ENCODE data around the gene CCNQ.

The CCNQ gene

DNA sequence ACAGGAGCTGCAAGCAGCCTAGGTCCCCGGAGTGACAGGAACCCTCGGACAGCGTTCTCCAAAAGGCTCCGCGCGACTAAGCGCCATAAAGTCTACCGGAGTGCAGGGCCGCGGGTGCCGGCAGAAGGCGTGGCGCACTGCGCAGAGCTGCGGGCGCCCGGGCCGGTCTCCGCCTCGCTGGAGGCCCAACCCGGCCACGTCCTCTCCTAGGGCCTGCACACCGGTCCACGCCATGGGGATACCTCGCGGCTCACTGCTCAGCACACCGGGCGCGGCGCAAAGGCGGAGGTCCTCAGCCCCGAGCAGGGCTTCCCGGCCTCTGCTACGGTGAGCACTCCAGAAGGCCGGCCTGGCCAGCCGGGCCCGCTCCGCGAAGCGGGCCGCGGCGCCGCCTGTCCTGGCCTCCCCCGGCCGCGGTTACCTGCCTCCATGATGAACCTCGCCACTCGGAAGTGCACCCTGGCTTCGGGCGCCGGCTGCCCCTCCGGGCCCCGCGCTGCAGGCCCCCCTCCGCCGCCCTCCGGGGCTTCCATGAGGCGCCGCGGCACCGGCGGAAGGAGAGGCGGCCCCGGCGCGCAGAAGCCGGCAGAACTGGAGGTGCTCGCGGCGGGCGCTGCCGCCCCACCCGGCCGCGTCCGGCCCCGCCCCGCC lies at the start of gene CCNQ:
TSS of gene CCNQ (minus strand) at position 599 of the 651 bp plus-strand sequence. CDS start at position 533, 66 bp downstream.
- peak; percentile 65 for DNase-seq (ENCODE audit: low read depth, low spot score)

DNA sequence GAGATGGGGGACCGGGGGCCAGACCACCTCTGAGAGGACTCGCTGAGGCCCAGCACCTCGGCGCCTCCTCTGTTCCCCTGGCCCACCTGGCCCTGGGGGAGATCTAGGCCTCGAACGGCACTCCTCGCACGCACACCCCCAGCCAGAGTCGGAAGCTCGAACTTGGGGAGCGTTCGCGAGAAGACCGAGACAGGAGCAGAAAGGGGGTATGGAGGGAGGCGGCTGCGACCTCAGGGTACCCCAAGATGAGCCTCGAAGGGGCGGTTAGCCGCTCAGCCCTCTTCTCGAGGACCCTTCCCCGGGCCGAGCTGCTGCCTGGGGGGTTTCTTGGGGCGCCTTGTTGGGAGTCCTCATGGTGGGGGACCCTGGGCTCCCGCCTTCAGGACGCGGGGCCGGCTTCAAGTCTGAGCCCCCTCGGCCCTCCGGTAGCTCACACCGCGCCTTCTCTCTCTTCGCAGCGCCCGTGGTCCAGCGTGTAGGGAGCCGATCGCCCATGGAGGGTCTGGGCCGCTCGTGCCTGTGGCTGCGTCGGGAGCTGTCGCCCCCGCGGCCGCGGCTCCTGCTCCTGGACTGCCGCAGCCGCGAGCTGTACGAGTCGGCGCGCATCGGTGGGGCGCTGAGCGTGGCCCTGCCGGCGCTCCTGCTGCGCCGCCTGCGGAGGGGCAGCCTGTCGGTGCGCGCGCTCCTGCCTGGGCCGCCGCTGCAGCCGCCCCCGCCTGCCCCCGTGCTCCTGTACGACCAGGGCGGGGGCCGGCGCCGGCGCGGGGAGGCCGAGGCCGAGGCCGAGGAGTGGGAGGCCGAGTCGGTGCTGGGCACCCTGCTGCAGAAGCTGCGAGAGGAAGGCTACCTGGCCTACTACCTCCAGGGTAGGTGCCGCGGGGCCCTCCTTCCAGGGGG lies 48.8 kb upstream of the CCNQ start:
- DNase-seq (ENCODE audit: low read depth, low spot score) = no peak

DNA sequence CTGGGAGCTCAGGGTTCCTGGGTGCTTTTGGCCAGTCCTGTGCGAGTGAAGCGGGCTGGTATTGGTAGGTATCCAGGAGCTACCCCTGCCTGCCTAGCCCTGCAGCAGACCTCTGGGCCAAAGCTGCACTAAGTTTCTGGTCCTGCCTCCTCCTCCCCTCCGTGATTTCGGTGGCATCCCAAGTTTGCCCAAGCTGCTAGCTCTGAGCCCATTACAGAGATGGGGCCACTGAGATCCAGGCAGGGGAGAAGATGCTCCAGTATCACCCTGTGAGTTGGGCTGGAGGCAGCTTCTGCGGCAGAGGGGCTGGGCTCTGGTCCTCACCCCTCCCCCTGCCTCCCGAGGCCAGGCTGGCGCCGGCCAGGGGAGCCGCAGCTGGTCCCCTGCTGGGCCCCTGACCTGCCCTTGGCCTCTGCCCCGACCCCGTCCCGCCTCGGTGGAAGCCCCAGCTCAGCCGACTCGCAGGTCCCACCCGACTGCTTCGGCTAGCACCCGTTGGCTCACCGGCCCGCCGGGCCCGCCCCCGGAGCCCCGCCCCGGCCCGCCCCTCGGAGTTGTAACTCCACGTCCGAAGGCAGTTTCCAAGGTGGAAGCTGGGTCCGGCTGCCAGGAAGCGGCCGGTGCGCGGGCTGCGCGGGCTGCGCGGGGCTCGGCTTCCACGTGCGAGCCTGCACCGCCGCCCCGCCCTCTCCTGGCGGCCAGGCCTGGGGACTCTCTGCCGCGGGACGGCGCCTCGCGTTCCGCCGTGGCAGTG lies 47.9 kb upstream of the CCNQ start, which contains the start of gene DUSP9:
TSS of gene DUSP9 (plus strand) at position 584 of the 754 bp plus-strand sequence. CDS start 751 bp downstream, outside the sequence.
- peak; percentile 58 for DNase-seq (ENCODE audit: low read depth, low spot score)

DNA sequence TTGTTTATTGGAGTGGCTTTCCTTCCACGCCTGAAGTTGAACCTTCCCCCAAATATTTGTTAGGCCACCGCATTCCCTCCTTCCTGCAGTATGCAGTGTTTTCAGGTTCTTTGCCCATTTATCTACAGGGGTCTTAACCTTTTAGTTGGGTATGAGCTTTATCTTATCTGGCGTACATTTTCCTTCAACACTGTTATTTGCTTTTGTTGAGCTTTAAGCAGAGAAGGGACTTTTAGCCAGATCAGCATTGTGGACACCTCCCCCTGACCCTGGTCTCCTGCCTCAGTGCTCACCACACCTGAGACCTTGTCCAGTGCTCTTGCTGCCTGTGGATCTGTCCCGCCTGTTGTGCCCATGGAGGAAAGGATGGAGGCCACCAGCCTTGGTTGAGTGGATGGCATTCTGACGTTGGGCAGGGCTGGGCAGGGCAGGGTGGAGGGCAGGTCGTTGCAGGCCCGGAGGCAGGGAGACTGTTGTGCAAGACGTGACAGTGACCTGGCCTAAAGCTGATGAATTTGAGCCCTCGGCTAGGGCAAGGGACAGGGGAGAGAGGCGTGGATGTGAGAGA lies 47.1 kb upstream of the CCNQ start:
- DNase-seq (ENCODE audit: low read depth, low spot score) = no peak

DNA sequence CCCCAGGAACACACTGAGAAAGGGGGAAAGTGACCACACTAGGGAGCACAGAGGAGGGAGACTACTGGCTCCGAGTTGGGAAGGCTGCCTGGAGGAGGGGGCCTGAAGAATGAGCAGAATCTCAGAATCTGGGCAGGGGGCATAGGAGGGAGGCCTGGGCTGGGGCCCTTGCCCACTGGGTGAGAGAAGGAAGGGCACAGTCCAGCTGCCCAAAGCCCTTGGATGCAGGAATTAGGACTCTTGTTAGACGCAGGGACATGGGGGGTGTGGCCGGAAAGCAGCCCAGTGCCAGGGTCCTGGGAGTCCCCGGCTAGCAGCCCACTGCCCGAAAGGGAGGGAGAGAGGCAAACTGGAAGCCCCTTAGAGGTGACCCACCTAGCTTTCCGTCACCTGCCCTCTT lies 46.2 kb upstream of the CCNQ start:
- no peak for DNase-seq (ENCODE audit: low read depth, low spot score)

DNA sequence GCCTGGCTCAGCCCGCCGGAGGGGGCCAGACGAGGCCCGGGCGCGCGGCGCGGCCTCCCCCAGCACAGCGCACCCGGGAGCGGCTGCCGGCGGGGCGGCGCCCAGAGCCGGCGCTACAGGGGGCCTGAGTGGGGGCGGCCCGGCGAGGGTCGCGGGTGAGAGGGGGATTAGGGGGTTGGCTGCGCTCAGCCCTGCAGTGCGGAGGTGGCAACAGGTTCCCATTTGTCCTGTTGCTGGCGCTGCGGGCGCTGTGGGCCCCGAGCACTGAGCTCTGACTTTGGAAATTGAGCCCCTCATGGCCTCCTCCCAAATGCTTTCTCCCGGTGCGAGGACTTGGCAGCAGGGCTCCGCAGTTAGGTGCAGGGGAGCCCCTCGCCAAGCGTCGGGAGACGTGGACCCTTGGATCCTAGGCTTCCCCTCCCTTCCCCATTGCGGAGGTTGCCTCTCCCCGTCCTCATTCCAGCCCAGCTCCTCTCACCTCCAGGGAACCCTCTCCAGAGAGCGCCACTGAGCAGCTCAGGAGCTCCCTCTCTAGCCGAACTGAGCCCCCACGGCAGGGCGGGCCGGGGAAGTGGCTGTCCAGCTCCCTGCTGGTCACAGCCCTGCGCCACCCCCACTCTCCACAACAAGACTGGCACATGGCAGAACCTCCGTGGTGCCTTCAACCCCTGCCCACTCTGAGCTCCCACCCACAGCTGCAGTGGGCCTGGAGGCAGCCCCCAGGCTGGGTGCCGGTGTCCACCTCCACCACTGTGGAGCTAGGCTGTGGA lies 45.6 kb upstream of the CCNQ start:
- peak; percentile 56 for DNase-seq (ENCODE audit: low read depth, low spot score)

DNA sequence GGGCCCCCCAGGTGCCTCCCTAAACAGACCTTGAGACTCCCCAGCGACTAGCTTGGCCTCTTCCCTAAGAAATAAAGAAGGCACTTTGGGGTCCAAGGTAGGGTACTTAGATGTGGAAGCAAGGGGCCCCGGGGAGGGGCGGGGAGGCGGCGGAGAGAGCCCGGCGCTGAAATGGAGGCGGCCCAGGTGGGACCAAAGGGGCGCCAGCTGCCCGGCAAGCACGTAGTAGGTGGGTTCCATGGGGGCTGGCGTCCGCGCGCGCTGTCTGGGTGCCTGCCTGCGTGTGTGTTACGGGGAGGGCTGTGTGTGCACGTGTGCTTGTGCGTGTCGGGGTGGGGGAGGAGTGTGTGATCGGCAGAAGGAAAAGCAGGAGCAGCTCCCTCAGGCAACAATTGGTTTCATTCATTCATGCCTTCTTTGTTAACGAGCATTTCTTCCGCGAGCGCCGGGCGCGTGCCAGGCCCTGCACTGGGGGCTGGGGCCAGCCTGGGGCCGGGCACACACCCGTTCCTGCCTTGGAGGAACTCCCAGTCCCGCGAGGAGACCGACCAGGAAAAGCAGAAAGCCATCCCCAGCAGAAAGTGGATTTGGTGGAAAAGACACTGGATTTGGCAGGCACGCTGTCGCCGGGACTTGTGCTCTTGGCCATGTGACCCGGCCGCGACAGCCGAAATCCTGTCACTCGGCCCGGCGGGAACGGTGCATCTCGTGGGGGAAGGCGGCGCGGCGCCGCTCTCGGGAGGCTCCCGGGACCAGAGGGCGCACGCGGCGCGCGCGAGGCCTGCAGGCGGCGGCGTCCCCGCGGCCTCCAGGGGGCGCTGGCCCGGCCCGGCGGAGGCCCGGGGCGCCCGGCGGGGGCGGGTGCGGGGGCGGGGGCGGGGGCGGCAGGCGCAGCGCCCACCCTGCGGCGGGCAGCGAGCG lies 44.8 kb upstream of the CCNQ start:
- DNase-seq (ENCODE audit: low read depth, low spot score) = peak; percentile 40

DNA sequence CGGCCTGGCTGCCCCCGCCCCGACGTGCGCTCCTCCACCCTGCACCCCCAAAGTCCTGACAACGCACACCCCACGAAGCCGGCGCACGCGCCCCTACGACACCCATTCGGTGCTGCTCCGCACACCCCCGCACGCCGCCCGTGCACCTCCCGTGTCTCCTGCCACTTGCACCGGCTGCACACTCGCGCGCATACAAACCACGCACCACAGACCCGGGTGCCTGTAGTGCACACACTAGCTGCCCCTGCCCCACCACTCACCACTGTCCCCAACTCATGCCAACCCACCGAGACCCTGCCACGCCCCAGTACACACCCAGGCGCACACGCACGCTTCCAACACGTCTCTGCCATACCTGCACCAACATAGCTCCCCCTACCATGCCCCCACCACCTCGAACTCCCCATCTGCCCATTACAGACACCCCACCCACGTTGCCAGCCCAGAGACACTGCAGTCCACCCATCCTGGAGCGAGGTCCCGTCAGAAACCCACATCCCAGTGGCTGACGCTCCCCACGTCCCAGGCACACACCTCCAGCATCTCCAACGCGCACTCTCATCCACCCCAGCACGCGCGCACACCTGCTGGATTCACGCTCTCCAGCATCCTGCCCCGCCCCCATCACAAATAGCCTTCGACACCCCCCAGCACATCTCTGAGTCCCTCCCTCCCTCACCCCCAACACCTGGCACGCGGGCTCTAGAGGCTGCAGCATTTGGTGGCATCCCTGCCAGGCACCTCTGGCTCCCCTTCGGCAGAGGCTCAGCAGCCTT lies 43.9 kb upstream of the CCNQ start:
- no peak for DNase-seq (ENCODE audit: low read depth, low spot score)

DNA sequence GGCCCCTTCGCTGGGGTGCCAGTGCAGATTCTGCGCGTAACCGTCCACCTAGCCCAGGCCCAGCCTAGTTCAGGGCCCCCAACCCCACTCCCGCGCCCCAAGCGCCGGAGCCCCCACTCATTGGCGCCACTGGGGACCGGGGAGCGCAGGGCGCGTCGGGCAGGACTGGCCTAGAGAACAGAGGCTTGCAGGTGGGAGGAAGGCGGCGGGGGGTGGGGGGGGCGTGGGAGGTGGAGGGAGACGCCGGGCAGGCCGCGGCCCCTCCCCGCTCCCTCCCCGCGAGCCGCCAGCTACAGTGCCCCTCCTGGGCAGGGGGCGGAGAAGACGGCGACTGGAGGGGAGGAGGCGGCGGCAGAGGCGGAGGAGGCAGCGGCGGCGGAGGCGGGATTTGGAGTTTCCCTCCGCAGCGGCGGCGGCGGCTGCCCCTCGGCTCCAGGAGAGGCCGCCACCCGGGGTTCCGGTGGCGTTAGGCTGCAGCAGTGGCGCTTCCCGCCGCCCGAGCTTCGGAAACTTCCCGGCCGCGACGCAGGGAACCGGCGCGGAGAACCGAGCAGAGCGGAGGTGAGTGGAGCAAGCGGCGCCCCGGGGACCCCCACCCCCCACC lies 43.2 kb upstream of the CCNQ start:
- peak; percentile 46 for DNase-seq (ENCODE audit: low read depth, low spot score)

DNA sequence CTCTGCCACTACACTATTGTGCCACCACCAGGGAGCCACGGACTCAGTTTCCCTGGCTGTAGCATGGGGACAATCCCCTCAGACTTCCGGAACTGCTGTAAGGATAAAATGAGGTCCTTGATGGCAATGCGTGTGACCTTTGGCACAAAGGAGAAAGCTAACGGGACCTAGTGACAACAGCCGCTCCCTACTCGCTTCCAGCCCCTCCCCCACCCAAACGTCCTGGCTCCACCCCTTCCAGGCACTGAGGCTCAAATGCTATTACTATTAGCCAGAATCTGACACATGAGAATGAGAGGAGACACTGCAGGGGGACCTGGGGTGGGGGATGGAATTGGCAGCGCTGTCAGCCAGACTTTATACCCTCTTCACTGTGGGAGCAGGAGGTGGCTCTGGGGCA lies 42.7 kb upstream of the CCNQ start:
- DNase-seq (ENCODE audit: low read depth, low spot score) = peak; percentile 54

DNA sequence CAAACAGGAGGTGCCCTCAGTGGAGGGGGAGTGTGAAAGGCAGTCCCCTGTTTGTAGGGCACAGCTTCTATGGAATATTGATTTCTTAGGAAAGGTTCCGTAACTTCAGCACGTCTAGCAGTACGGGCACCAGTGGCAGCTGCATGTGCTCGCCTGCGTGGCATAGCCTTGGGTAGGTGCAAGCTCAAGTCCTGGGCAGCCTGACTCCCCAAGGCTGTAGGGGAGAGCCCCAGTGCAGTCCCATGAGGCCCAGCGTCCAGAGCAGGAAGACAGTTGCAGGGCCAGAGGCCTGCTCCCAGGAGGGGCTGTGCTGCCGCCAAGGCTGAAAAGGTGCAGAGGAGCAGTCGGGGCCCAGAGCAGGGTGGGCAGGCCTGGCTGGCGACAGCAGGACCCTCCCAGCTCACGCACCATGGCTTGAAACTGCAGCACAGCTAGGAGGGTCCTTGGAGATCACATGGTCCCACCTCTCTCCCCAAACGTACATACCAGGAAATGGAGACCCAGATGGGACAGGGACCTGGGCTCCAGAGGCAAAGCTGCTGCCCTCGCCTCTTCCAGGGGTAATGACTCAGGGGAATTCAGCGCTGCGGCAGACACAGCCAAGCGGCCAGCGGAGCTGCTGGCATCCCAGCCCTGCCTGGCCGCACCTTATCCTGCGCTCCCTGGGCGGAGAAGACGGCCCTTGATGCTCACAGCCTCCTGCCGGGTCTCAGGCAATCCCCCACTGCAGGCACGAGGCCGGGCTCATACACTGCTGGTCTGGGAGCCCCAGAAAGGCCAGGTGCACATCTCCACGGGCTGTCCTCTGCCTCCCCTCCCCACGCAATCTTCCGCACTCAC lies 42.0 kb upstream of the CCNQ start:
- peak; percentile 57 for DNase-seq (ENCODE audit: low read depth, low spot score)

DNA sequence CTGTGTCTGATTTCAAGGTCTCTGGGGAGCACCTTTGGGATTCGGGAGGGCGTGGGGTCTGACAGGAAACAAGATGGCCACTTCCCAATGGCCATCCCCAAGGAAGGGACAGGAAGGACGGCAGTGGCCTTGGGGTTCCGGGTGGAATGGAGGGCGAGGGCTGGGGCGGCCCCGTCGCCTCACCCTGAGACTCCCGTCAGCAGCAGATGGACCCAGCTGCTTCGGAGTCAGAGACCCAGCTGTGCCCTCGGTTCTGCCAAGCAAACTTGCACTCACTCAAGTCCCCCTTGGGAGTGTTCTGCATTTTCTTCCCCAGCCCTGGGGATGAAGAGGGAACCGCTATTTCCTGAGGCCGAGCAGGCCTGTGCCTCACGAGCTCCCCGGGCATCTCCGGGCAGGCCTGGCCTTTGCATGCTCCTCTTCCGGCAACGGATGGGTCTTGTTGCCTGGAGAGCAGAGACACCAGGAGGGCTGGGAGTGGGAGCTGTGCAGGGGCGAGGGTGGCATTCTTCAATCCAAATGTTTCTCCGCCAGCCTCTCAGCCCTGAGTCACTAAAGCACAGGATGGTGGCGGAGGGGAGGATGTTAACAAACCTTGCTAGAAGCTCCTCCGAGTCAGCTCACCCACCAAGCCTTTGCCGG lies 41.2 kb upstream of the CCNQ start:
- DNase-seq (ENCODE audit: low read depth, low spot score) = no peak

DNA sequence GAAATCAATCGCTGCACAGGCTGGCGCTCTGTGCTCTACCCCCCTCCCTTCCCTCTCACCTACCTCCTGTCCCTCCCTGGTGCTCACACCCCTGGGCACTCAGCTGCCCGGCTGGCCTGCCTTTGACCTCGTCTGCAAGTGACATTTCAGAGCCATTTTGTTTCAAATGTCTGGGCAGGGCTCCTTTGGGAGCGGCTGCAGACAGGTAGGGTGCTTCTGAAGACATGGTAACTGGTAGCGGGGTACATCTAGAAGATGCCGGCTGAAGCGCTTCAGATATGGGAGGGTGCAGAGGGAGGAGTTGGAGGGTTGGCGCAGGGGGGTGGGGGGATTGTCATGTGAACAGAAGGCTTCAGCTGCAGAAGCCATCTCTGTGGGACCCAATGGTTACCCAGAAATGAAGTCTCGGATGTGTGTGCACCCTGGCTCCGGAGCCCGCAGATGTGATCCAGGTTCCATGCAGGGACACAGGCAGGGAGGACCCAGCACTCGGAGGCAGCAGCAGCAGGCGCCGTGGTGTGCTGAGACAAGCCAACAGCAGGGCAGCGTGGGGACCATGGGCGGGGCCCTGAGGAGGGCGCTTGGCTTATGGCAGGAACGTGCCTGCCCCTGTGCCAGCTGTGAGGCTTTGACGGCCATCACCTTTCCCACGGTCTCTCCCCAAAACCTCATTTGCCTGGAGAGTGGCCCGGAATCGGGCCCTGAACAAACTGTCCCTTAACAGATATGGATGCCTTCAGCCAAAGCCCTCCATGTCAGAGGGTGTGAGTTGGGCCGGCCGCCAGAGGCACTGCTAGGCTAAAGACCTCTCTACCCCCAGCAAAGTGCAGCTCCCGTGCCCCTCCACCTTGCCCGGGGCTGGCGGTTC lies 40.5 kb upstream of the CCNQ start:
- no peak for DNase-seq (ENCODE audit: low read depth, low spot score)

DNA sequence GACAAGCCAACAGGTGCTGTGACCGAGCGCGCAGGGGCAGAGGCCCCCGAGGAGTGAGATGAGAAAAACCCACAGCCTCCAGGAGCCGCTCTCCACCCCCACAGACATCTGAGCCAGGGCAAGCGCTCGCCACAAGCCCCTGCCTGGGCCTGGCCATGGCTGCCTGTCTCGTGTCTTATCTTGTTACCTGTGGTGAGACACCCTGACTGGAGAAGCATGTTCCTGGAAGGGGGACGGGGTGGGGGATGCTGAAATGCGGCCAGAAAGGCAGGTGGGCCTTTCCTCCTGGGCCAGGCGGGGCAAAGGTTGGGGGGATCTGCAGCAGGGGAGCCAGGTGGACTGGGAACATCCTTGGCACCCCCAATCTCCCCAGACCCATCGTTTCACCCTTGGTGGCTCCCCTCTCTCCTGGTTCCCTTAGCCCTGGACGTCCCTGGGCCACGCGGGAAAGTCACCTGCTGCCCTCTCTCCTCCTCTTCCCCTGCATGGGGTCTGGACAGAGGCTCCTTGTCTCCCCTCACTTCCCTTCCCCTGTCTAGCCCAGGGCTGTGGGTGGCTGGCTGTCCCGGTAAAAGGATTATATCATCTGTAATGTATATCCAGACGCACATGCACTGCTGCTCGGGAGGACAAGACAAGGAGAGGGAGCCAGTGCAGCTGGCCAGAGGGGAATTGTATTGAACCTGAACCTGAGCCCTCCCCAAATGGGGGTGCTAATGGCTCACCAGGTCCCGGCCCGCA lies 39.7 kb upstream of the CCNQ start:
- no peak for DNase-seq (ENCODE audit: low read depth, low spot score)

DNA sequence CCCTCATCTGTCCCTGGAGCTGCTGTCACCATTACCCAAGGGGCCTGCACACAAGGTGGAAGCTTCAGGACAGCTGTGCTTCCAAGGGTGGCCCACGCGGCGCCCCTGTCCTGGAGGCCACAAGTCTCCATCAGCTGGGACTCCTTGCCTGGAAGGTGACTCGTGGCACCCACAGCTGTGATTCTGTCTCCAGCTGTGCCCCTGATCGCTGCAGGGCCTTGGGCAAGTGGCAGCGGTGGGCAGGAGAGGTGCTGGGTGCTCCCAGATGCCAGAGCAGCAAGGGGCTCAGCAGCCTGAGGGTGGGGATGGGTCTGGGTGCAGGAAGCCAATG lies 39.1 kb upstream of the CCNQ start:
- DNase-seq (ENCODE audit: low read depth, low spot score) = no peak

Data from ELF-1 (cell line).